ENCODE results near the gene ARL15.

ARL15 gene

DNA sequence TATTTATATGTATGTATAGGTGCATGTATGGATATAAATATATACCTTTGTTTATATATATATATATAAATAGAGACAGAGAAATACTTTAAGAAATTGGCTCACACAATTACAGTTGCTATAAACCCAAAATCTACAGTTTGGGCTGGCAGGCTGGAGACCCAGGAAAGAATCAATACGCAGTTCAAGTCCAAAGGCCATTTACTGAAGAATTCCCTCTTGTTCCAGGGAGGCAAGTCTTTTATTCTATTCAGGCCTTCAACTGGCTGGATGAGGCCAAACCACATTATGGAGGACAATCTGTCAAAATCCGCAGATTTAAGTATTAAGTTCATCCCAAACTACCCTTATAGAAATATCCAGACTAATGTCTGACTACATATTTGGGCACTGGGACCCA lies 144.7 kb downstream of the ARL15 start:
- no peak for TF ChIP-seq GATA3 (IDR thresholded peaks at IDR 0.05; ENCODE audit: low read depth, low read length)
- TF ChIP-seq GATA2 (IDR thresholded peaks at IDR 0.05; ENCODE audit: low read depth, low read length) = no peak

GRCh38 chr5:54162184-54162583 lies 148.2 kb downstream of the ARL15 start:
- TF ChIP-seq GATA2 (IDR thresholded peaks at IDR 0.05; ENCODE audit: low read depth, low read length) (no peak), GATA3 (IDR thresholded peaks at IDR 0.05; ENCODE audit: low read depth, low read length) (no peak)

DNA sequence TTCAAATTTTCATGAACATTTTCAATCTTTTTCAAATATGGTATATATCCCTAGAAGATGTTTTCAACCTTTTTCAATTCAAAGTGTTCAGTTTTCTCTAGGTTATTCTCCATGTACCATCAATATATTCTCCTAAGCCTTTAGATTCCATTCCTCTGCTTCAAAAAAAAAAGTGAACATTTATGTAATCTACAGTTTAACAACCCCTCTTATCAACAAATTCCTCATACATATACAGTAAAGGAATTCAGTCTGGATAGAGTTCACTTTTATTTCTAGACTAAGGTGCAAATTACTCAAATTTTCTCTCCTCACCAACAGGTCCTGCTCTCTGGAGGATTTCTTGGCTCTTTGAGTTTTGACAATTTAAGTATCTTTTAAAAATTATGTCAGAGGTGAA lies 150.0 kb downstream of the ARL15 start:
- TF ChIP-seq GATA2 (IDR thresholded peaks at IDR 0.05; ENCODE audit: low read depth, low read length) (no peak), GATA3 (IDR thresholded peaks at IDR 0.05; ENCODE audit: low read depth, low read length) (no peak)

GRCh38 chr5:54159893-54160195 lies 150.5 kb downstream of the ARL15 start:
- TF ChIP-seq GATA3 (IDR thresholded peaks at IDR 0.05; ENCODE audit: low read depth, low read length) (no peak), GATA2 (IDR thresholded peaks at IDR 0.05; ENCODE audit: low read depth, low read length) (no peak)

DNA sequence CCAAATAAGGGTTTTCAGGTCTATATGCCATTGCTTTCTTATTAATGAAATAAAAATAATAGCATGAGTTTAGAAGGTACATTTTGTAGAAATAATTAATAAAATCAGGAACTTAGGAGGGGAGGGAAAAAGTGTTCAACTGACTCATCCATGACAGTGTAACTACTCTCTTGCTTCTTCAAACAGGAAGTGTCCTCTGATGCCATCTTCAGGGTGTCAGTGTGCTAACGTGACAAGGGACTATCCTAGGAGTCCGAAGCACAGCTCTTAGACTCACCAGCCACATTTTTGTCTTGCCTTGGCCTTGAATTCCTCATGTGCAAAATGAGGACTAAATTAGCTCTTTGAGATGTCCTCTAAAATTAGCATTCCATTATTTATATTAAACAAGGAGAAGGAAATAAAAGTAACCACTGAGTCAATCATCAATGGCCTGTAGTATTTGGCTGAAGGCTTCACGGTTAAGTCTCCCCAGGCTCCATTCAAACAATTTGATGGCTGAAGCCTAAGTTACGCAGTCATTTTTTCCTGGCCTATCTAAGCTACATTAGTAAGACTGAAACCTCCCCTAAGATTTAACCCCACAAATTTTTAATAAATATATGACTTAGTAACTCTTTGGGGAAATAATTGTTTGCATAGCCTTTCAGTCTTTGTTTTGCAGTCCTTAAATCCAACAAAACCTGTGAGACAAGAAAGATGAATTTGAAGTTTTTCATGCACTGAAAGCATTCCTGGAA lies 151.1 kb downstream of the ARL15 start:
- TF ChIP-seq GATA3 (IDR thresholded peaks at IDR 0.05; ENCODE audit: low read depth, low read length) (no peak), GATA2 (IDR thresholded peaks at IDR 0.05; ENCODE audit: low read depth, low read length) (no peak)

GRCh38 chr5:54156577-54156976 lies 153.8 kb downstream of the ARL15 start:
- TF ChIP-seq GATA3 (IDR thresholded peaks at IDR 0.05; ENCODE audit: low read depth, low read length) (no peak), GATA2 (IDR thresholded peaks at IDR 0.05; ENCODE audit: low read depth, low read length) (no peak)

- no peak for TF ChIP-seq GATA2 (IDR thresholded peaks at IDR 0.05; ENCODE audit: low read depth, low read length)
- no peak for TF ChIP-seq GATA3 (IDR thresholded peaks at IDR 0.05; ENCODE audit: low read depth, low read length)
Observed at GRCh38 chr5:54150841-54151240, 159.5 kb downstream of the ARL15 start.

DNA sequence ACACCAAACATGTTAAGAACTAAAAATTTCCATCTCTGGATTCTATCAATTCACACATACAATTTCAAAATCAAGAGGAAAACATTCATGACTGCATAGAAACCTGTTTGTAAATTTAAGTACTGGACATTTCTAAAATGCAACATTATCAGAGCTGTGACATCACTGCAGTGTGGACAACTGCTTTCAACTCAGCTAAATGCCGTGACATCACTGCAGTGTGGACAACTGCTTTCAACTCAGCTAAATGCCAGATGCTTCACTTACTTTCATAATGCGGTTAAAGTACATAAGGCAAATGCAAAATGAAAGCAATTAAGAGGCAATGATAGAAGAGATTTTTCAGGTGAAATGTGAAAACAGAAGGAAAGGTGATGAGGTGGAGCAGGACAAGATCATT lies 161.5 kb downstream of the ARL15 start:
- TF ChIP-seq GATA3 (IDR thresholded peaks at IDR 0.05; ENCODE audit: low read depth, low read length) = no peak
- TF ChIP-seq GATA2 (IDR thresholded peaks at IDR 0.05; ENCODE audit: low read depth, low read length) = no peak

DNA sequence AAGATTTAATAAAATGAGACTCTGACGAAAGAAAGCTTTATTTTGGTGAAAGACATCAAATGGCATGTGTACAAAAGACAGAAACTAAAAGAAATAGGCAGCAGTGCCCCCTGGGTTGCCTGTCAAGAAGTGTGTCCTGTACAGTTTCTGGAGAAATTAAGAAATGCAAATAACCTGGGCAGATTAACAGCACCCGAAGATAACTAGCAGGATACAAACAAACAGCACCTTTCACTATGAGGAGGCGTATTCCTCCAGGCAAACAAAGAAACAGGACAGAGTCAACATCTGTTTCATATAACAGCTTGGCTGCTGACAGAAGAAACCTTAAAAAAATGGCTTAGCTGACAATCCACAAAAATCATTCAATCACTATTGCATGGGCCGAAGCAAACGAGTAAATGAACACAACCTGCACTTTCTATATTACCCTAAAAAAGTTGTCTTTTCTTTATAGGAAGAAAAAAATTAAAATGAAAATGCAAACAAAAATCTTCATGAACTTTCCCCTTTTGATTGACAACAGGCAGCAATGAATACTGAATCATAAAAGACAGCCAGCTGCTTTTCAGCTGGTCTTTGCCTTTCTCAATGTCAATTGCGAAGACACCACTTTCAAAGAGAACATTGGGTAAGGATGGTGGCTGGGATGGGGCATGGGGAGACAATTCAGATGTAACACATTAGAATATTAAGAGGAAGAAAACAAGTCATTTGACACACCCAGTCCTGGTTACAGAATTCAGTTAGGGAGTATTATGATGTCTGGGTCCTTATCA lies 162.1 kb downstream of the ARL15 start:
- TF ChIP-seq GATA3 (IDR thresholded peaks at IDR 0.05; ENCODE audit: low read depth, low read length) (no peak), GATA2 (IDR thresholded peaks at IDR 0.05; ENCODE audit: low read depth, low read length) (no peak)

- no peak for TF ChIP-seq GATA2 (IDR thresholded peaks at IDR 0.05; ENCODE audit: low read depth, low read length)
- no peak for TF ChIP-seq GATA3 (IDR thresholded peaks at IDR 0.05; ENCODE audit: low read depth, low read length)
Observed at GRCh38 chr5:54146916-54147315, 163.5 kb downstream of the ARL15 start.

- TF ChIP-seq GATA2 (IDR thresholded peaks at IDR 0.05; ENCODE audit: low read depth, low read length) (no peak), GATA3 (IDR thresholded peaks at IDR 0.05; ENCODE audit: low read depth, low read length) (no peak)
Observed at GRCh38 chr5:54146390-54146789, 164.0 kb downstream of the ARL15 start.

DNA sequence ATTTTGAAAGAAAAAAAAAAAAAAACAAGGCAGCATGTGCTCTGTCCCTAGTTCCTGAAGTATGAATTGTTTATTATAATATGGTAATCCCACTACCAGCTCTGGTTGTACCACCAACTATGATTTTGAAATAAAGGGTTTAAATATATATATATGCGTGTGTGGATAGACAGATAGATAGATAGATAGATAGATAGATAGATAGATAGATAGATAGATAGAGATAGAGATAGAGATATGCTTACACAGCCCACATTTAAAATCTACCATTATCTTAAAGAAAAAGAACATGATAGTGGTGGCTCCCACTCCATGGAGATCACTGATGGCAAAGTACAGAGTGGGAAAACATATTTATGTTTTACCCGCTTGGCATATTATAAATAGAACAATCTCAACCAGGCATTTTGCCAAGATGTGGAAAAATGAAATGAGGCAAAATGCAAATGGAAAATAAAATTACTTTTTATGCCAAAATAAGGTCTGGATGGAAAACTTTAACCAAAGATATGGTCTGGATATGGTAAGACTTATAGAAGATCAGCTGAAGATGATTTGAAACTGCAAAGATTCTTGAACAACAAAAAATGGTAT lies 170.0 kb downstream of the ARL15 start:
- TF ChIP-seq GATA2 (IDR thresholded peaks at IDR 0.05; ENCODE audit: low read depth, low read length) (no peak), GATA3 (IDR thresholded peaks at IDR 0.05; ENCODE audit: low read depth, low read length) (no peak)

- TF ChIP-seq GATA2 (IDR thresholded peaks at IDR 0.05; ENCODE audit: low read depth, low read length) (no peak), GATA3 (IDR thresholded peaks at IDR 0.05; ENCODE audit: low read depth, low read length) (no peak)
Observed at GRCh38 chr5:54136516-54137440, 173.6 kb downstream of the ARL15 start.

DNA sequence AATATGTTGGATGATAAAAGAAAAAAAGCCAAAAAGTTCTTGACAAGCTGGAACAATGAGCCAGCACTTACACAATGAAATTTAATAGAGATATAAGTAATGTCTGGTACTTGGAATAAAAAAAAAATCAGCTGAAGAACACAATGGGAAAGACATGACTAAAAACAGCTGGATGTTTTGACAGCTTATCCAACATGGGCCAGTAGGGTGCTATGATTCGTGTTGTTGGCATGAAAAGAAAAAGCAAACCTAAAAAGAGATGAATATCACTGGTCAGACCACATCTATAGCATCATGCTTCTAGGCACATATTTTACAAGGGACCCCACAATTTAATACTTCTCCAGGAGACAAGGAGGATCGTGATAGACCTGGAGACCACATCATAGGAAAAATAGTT lies 175.3 kb downstream of the ARL15 start:
- TF ChIP-seq GATA3 (IDR thresholded peaks at IDR 0.05; ENCODE audit: low read depth, low read length) = no peak
- TF ChIP-seq GATA2 (IDR thresholded peaks at IDR 0.05; ENCODE audit: low read depth, low read length) = no peak

Data from SH-SY5Y (cell line).